Measurements from ENCODE around the gene PPP4R1. TPM values are rescaled to one million over a fixed set of nuclear protein-coding genes. Genes with fewer than 3 reads are reported as not detected.

The PPP4R1 gene
- total RNA-seq, 1 experiment from 2014 or later = 65.2 TPM

- ChIA-PET POLR2A (ENCODE audit: low non-redundant PET) (no interaction called here), CTCF (no interaction called here)
- DNase-seq (ENCODE audit: low spot score) = no peak
- Histone ChIP-seq H3K36me3 (ENCODE audit: insufficient read depth, low read length, poor library complexity, severe bottlenecking) (peaks cover 6% of the 10 kb centered on the region), H3K27ac (ENCODE audit: low read depth, low read length, poor library complexity, severe bottlenecking) (no peak overlapping the region), H3K4me1 (ENCODE audit: insufficient read depth, low read length, poor library complexity, severe bottlenecking) (no peaks in the 10 kb centered on the region), H3K9me3 (ENCODE audit: low read depth, low read length, poor library complexity, severe bottlenecking) (no peaks in the 10 kb centered on the region), H3K27me3 (replicated peaks; ENCODE audit: insufficient read depth, low read depth, low read length, poor library complexity) (no peaks in the 10 kb centered on the region), H3K4me3 (ENCODE audit: low read depth, low read length, poor library complexity, severe bottlenecking) (no peak overlapping the region)
- no TSS peak for BruUV-seq (replicated peaks)
- intact Hi-C loops (cut with micrococcal nuclease; ENCODE audit: unreplicated experiment) = no loop called here
- TF ChIP-seq, protein P1, sequence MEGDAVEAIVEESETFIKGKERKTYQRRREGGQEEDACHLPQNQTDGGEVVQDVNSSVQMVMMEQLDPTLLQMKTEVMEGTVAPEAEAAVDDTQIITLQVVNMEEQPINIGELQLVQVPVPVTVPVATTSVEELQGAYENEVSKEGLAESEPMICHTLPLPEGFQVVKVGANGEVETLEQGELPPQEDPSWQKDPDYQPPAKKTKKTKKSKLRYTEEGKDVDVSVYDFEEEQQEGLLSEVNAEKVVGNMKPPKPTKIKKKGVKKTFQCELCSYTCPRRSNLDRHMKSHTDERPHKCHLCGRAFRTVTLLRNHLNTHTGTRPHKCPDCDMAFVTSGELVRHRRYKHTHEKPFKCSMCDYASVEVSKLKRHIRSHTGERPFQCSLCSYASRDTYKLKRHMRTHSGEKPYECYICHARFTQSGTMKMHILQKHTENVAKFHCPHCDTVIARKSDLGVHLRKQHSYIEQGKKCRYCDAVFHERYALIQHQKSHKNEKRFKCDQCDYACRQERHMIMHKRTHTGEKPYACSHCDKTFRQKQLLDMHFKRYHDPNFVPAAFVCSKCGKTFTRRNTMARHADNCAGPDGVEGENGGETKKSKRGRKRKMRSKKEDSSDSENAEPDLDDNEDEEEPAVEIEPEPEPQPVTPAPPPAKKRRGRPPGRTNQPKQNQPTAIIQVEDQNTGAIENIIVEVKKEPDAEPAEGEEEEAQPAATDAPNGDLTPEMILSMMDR (conservative IDR thresholded peaks at IDR 0.05; ENCODE audit: low read depth, low read length) = no peak
- no peak for TF ChIP-seq EZH2 (IDR thresholded peaks at IDR 0.05; ENCODE audit: borderline replicate concordance, low read depth, low read length, poor library complexity, severe bottlenecking)
Observed at GRCh38 chr18:9539938-9540337, 74.4 kb downstream of the PPP4R1 start.

DNA sequence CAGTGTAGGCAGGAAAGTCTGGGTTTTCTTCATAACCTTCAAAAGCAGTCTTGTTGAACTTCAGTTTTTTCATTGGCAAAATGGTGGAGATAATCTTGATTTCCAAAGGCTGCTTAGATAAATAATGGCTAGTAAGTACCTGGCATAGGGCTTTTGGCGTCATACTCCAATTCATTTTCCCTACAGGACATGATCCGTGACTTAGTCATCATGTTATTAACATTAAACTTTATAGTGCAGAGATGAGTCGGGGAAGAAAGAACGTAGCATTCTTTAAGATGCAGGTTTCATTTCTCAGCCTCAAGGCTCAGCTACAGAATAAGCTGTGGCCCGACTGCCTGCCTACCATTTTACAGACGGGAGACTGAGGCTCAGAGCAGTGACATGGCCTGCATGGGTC is 75.1 kb downstream of the PPP4R1 start:
- POLR2A ChIA-PET (ENCODE audit: low non-redundant PET) = no interaction called here
- no peak for DNase-seq (ENCODE audit: low spot score)

GRCh38 chr18:9537677-9538076 is 76.7 kb downstream of the PPP4R1 start:
- no peak overlapping the region for H3K4me3 ChIP-seq (ENCODE audit: low read depth, low read length, poor library complexity, severe bottlenecking)
- peaks cover 19% of the 10 kb centered on the region for H3K36me3 ChIP-seq (ENCODE audit: insufficient read depth, low read length, poor library complexity, severe bottlenecking)
- no TSS peak for BruUV-seq (replicated peaks)
- H3K27ac ChIP-seq (ENCODE audit: low read depth, low read length, poor library complexity, severe bottlenecking) = no peak overlapping the region
- CTCF ChIA-PET = no interaction called here
- no peak for TF ChIP-seq EZH2 (IDR thresholded peaks at IDR 0.05; ENCODE audit: borderline replicate concordance, low read depth, low read length, poor library complexity, severe bottlenecking)
- TF ChIP-seq, protein P1 (conservative IDR thresholded peaks at IDR 0.05; ENCODE audit: low read depth, low read length) = no peak
- no peaks in the 10 kb centered on the region for H3K27me3 ChIP-seq (replicated peaks; ENCODE audit: insufficient read depth, low read depth, low read length, poor library complexity)
- POLR2A ChIA-PET (ENCODE audit: low non-redundant PET) = no interaction called here
- H3K4me1 ChIP-seq (ENCODE audit: insufficient read depth, low read length, poor library complexity, severe bottlenecking) = no peaks in the 10 kb centered on the region
- no peaks in the 10 kb centered on the region for H3K9me3 ChIP-seq (ENCODE audit: low read depth, low read length, poor library complexity, severe bottlenecking)
- no peak for DNase-seq (ENCODE audit: low spot score)
- intact Hi-C loops (cut with micrococcal nuclease; ENCODE audit: unreplicated experiment) = no loop called here

More for the DNA sequence above, 75.1 kb downstream of the PPP4R1 start:
- CTCF ChIA-PET = no interaction called here
- Histone ChIP-seq H3K36me3 (ENCODE audit: insufficient read depth, low read length, poor library complexity, severe bottlenecking) (peaks cover 10% of the 10 kb centered on the region), H3K27ac (ENCODE audit: low read depth, low read length, poor library complexity, severe bottlenecking) (no peak overlapping the region), H3K9me3 (ENCODE audit: low read depth, low read length, poor library complexity, severe bottlenecking) (no peaks in the 10 kb centered on the region), H3K4me3 (ENCODE audit: low read depth, low read length, poor library complexity, severe bottlenecking) (no peak overlapping the region), H3K27me3 (replicated peaks; ENCODE audit: insufficient read depth, low read depth, low read length, poor library complexity) (no peaks in the 10 kb centered on the region), H3K4me1 (ENCODE audit: insufficient read depth, low read length, poor library complexity, severe bottlenecking) (no peaks in the 10 kb centered on the region)
- TF ChIP-seq EZH2 (IDR thresholded peaks at IDR 0.05; ENCODE audit: borderline replicate concordance, low read depth, low read length, poor library complexity, severe bottlenecking) = no peak
- TF ChIP-seq, protein P1 (conservative IDR thresholded peaks at IDR 0.05; ENCODE audit: low read depth, low read length) = no peak
- no TSS peak for BruUV-seq (replicated peaks)
- intact Hi-C loops (cut with micrococcal nuclease; ENCODE audit: unreplicated experiment) = no loop called here

Measured in A673 (cell line).